GM12865 (cell line): Measurements from ENCODE around the gene SLC35E1.

Source experiments
- DNase-seq: peaks from one replicate; pipeline ENCODE4 v3.0.0; 2010; ENCODE audit warnings: low read depth
- H3K4me3 ChIP-seq: 2 replicates; pipeline ENCODE4 v1.5.1; 2011; ENCODE audit warnings: mild to moderate bottlenecking, low read depth, low read length, control low read depth
- CTCF ChIP-seq: IDR thresholded peaks from 2 replicates; pipeline ENCODE4 v1.5.1; 2011; ENCODE audit warnings: low read length, control low read depth, low read depth, inconsistent platforms; ENCODE audit not compliant: insufficient read depth; ENCODE audit errors: missing control alignments

SLC35E1 gene

GRCh38 chr19:16607819-16608218 lies 35.6 kb upstream of the SLC35E1 start:
- no peak for TF ChIP-seq CTCF
- no peak overlapping the region for H3K4me3 ChIP-seq
- DNase-seq = no peak

GRCh38 chr19:16605553-16605994 lies 33.4 kb upstream of the SLC35E1 start:
- DNase-seq = no peak
- H3K4me3 ChIP-seq = no peak overlapping the region
- no peak for TF ChIP-seq CTCF

GRCh38 chr19:16605115-16605514 lies 32.9 kb upstream of the SLC35E1 start:
- no peak for DNase-seq
- TF ChIP-seq CTCF = no peak
- no peak overlapping the region for H3K4me3 ChIP-seq

GRCh38 chr19:16604615-16605014 lies 32.4 kb upstream of the SLC35E1 start:
- no peak for DNase-seq
- H3K4me3 ChIP-seq = no peak overlapping the region
- TF ChIP-seq CTCF = no peak

- no peak for DNase-seq
- H3K4me3 ChIP-seq = no peak overlapping the region
- TF ChIP-seq CTCF = no peak
Measured at GRCh38 chr19:16603090-16603489, 30.9 kb upstream of the SLC35E1 start.

GRCh38 chr19:16601378-16602052 lies 29.3 kb upstream of the SLC35E1 start:
- DNase-seq = no peak
- no peak overlapping the region for H3K4me3 ChIP-seq
- no peak for TF ChIP-seq CTCF

GRCh38 chr19:16600824-16601223 lies 28.6 kb upstream of the SLC35E1 start:
- no peak overlapping the region for H3K4me3 ChIP-seq
- TF ChIP-seq CTCF = no peak
- no peak for DNase-seq
